ENCODE results near the gene EP400.

EP400 gene

DNA sequence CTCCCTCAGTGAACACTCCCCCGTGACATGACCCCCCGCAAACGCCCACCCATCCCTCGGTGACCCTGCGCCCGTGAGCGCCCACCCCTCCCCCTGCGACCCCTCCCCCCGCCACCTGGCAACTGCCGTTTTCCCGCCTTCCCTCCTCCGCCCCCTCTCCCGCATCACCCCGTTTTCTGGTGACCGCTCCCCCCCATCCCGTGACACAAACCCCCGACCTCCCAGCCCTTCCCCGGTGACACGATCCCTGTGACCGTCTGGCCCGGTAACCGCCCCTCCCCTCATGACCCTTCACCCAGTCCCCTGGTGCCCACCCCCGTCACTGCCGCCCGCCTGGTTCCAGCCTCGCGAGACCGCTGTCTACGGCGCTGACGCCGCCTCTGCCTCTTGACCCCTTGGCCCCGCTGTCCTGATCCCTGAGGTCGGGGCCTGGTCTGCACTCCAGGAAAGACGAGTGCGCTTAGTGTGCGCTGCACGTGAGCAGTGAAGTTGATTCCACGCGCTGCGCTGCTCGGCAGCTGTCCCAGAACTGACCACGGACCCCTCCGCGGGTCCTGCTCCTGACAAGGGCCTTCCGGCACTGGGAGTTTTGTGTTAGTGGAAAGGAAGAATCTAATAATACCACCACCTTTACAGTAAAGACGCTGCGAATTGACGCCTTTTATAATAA, 135.0 kb downstream of the EP400 start (continued):
- TF ChIP-seq ZBTB6 (tag by site-specific recombination; IDR thresholded peaks at IDR 0.05) (no peak), ZNF610 (tag by site-specific recombination; IDR thresholded peaks at IDR 0.05; ENCODE audit: borderline replicate concordance) (0 out of 2 replicates have a peak, but pooled peaks have one; percentile 13), ZNF2 (tag by site-specific recombination; IDR thresholded peaks at IDR 0.05) (no peak), ZNF175 (tag by site-specific recombination; IDR thresholded peaks at IDR 0.05) (no peak), KLF8 (tag by site-specific recombination; IDR thresholded peaks at IDR 0.05) (peak; percentile 43), ZNF19 (tag by site-specific recombination; IDR thresholded peaks at IDR 0.05; ENCODE audit: low read depth) (no peak), MZF1 (tag by site-specific recombination; IDR thresholded peaks at IDR 0.05; ENCODE audit: borderline replicate concordance) (no peak), SP2 (tag by site-specific recombination; IDR thresholded peaks at IDR 0.05) (peak; percentile 73)

- TF ChIP-seq ZNF311 (tag by site-specific recombination; IDR thresholded peaks at IDR 0.05; ENCODE audit: borderline replicate concordance) (no peak), ZNF555 (tag by site-specific recombination; conservative IDR thresholded peaks at IDR 0.05) (no peak), ZIC2 (tag by site-specific recombination; IDR thresholded peaks at IDR 0.05) (no peak), ZNF335 (tag by site-specific recombination; conservative IDR thresholded peaks at IDR 0.05) (0 out of 2 replicates have a peak, but pooled peaks have one; percentile 13), ZNF324 (tag by site-specific recombination; IDR thresholded peaks at IDR 0.05) (no peak), ZNF16 (tag by site-specific recombination; IDR thresholded peaks at IDR 0.05; ENCODE audit: low read depth) (no peak)
- POLR2A ChIA-PET: no interaction called here
- Histone ChIP-seq H3K4me1 (ENCODE audit: control insufficient read depth, insufficient read depth, low read length) (peaks cover 3% of the 10 kb centered on the region; the same call in 1 of the 2 replicates), H3K9me3 (ENCODE audit: control insufficient read depth, insufficient read depth, low read depth, low read length) (no peaks in the 10 kb centered on the region), H3K36me3 (ENCODE audit: control insufficient read depth in 2 of 2, insufficient read depth in 1 of 2, low read length in 2 of 2) (peaks cover 4 to 31% of the 10 kb centered on the region in 2 experiments; a peak in 1 of 3 replicates), H3K27ac (ENCODE audit: extremely low read depth, low read depth, low read length) (no peak overlapping the region), H3K4me3 (ENCODE audit: low read depth, low read length) (peak overlapping the region; percentile 88)
- CTCF ChIA-PET: no interaction called here
These were observed 135.5 kb downstream of the EP400 start for GRCh38 chr12:132085291-132085635.

DNA sequence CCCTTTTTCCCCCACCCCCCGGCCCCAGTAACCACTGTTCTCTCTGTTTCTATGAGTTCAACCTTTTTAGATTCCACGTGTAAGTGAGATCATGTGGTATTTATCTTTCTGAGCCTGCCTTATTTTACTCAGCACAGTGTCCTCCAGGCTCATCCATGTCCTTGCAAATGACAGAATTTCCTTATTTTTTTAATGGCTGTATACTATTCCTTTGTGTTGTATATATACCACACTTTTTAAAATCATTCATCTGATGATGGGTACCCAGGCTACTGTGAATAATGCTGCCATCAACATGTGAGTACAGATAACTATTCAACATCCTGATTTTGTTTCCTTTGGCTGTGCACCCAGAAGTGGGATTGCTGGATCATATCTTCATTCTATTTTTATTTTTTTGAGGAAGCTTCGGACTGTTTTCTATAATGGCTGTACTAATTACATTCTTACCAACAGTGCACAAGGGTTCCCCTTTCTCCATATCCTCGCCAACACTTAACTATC, 139.7 kb downstream of the EP400 start:
- CTCF ChIA-PET: interaction anchor here (0.7 kb wide), 1 partner anchor 121 kb away, joined by 3 read pairs; no protein-coding TSS in a partner anchor
- POLR2A ChIA-PET: no interaction called here
- H3K4me3 ChIP-seq (ENCODE audit: low read depth, low read length): no peak overlapping the region
- TF ChIP-seq ZNF146 (tag by site-specific recombination; IDR thresholded peaks at IDR 0.05): peak; percentile 82
- no peak for TF ChIP-seq ZNF639 (tag by site-specific recombination; IDR thresholded peaks at IDR 0.05)
- no peaks in the 10 kb centered on the region for H3K4me1 ChIP-seq (ENCODE audit: control insufficient read depth, insufficient read depth, low read length)
- no peak overlapping the region for H3K27ac ChIP-seq (ENCODE audit: extremely low read depth, low read depth, low read length)
- no peaks in the 10 kb centered on the region for H3K9me3 ChIP-seq (ENCODE audit: control insufficient read depth, insufficient read depth, low read depth, low read length)
- H3K36me3 ChIP-seq (ENCODE audit: control insufficient read depth in 2 of 2, insufficient read depth in 1 of 2, low read length in 2 of 2): peaks cover 16 to 46% of the 10 kb centered on the region in 2 experiments

- H3K9me3 ChIP-seq (ENCODE audit: control insufficient read depth, insufficient read depth, low read depth, low read length): no peaks in the 10 kb centered on the region
- POLR2A ChIA-PET: no interaction called here
- H3K4me1 ChIP-seq (ENCODE audit: control insufficient read depth, insufficient read depth, low read length): no peaks in the 10 kb centered on the region
- H3K27ac ChIP-seq (ENCODE audit: extremely low read depth, low read depth, low read length): no peak overlapping the region
- H3K4me3 ChIP-seq (ENCODE audit: low read depth, low read length): no peak overlapping the region
- peaks cover 15 to 46% of the 10 kb centered on the region in 2 experiments for H3K36me3 ChIP-seq (ENCODE audit: control insufficient read depth in 2 of 2, insufficient read depth in 1 of 2, low read length in 2 of 2)
- CTCF ChIA-PET: no interaction called here
- TF ChIP-seq INSM2 (tag by site-specific recombination; IDR thresholded peaks at IDR 0.05) (no peak), ZNF157 (tag by site-specific recombination; IDR thresholded peaks at IDR 0.05) (no peak), ZNF558 (tag by site-specific recombination; IDR thresholded peaks at IDR 0.05) (no peak), ZSCAN16 (tag by site-specific recombination; IDR thresholded peaks at IDR 0.05) (no peak), KLF16 (tag by site-specific recombination; IDR thresholded peaks at IDR 0.05) (no peak), ZNF610 (tag by site-specific recombination; IDR thresholded peaks at IDR 0.05; ENCODE audit: borderline replicate concordance) (no peak), ZNF324 (tag by site-specific recombination; IDR thresholded peaks at IDR 0.05) (no peak)
- TF ChIP-seq, protein P1, sequence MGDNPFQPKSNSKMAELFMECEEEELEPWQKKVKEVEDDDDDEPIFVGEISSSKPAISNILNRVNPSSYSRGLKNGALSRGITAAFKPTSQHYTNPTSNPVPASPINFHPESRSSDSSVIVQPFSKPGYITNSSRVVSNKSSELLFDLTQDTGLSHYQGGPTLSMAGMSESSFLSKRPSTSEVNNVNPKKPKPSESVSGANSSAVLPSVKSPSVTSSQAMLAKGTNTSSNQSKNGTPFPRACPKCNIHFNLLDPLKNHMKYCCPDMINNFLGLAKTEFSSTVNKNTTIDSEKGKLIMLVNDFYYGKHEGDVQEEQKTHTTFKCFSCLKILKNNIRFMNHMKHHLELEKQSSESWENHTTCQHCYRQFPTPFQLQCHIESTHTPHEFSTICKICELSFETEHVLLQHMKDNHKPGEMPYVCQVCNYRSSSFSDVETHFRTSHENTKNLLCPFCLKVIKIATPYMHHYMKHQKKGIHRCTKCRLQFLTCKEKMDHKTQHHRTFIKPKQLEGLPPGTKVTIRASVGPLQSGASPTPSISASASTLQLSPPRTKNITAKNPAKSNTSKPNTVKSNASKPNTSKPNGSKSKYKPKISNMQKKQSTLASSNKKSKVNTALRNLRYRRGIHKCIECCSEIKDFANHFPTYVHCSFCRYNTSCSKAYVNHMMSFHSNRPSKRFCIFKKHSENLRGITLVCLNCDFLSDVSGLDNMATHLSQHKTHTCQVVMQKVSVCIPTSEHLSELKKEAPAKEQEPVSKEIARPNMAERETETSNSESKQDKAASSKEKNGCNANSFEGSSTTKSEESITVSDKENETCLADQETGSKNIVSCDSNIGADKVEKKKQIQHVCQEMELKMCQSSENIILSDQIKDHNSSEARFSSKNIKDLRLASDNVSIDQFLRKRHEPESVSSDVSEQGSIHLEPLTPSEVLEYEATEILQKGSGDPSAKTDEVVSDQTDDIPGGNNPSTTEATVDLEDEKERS (tag by site-specific recombination; IDR thresholded peaks at IDR 0.05): no peak
These were observed 144.6 kb downstream of the EP400 start for GRCh38 chr12:132094269-132094891.
